Testis (tissue), 2 donors: ENCODE data around the gene CEMIP.

Experiments used
- CTCF ChIP-seq, 3 experiments: fragments of 450-650 bp in 2 of 3; fragments of 200-600 bp in 1 of 3; sonication (generic) in 1 of 3; IDR thresholded peaks; one replicate each; pipeline ENCODE4 v1.5.1; 2016 to 2019; ENCODE audit warnings: antibody characterized with exemption in 3 of 3, mild to moderate bottlenecking in 2 of 3, moderate library complexity in 1 of 3
- POLR2A ChIP-seq: fragments of 450-650 bp; IDR thresholded peaks from one replicate; pipeline ENCODE4 v1.6.1; 2017; ENCODE audit warnings: antibody characterized with exemption, mild to moderate bottlenecking, moderate library complexity

GRCh38 chr15:80769829-80770705 lies 9.1 kb upstream of the CEMIP start:
- TF ChIP-seq CTCF (IDR thresholded peaks at IDR 0.05): no peak
- no peak for TF ChIP-seq POLR2A
